Osteoblast (primary cell): Measurements from ENCODE around the gene KLHL6. TPM values are rescaled to one million over a fixed set of nuclear protein-coding genes. Genes with fewer than 3 reads are reported as not detected.

Experiments used
- DNase-seq: peaks from one replicate; pipeline ENCODE4 v3.0.0; 2011; ENCODE audit warnings: low spot score, mixed read lengths; ENCODE audit not compliant: insufficient read length; ENCODE audit errors: missing footprints
- H2AFZ ChIP-seq: 2 replicates; pipeline ENCODE4 v1.6.0; 2011; ENCODE audit warnings: mild to moderate bottlenecking, low read length
- H3K27ac ChIP-seq: 2 replicates; pipeline ENCODE4 v1.5.1; 2011; ENCODE audit warnings: mild to moderate bottlenecking, low read depth, low read length, moderate library complexity
- H3K27me3 ChIP-seq: 2 replicates; pipeline ENCODE4 v1.6.0; 2012; ENCODE audit warnings: mild to moderate bottlenecking, control low read depth, inconsistent platforms, low read length, moderate library complexity; ENCODE audit not compliant: insufficient read depth
- H3K36me3 ChIP-seq: 2 replicates; pipeline ENCODE4 v1.5.1; 2011; ENCODE audit warnings: mild to moderate bottlenecking, low read length, control low read depth, moderate library complexity; ENCODE audit not compliant: insufficient read depth
- H3K4me1 ChIP-seq: 2 replicates; pipeline ENCODE4 v1.5.1; 2011; ENCODE audit warnings: mild to moderate bottlenecking, low read length, control low read depth, moderate library complexity; ENCODE audit not compliant: insufficient read depth
- H3K4me2 ChIP-seq: 2 replicates; pipeline ENCODE4 v1.6.0; 2011; ENCODE audit warnings: mild to moderate bottlenecking, low read length; ENCODE audit not compliant: insufficient read depth
- H3K4me3 ChIP-seq: fragments of 200-600 bp; sonication (generic); 3 replicates; pipeline ENCODE4 v1.5.1; 2012; ENCODE audit warnings: mild to moderate bottlenecking, low read length, inconsistent platforms; ENCODE audit not compliant: insufficient read depth
- H3K79me2 ChIP-seq: 2 replicates; pipeline ENCODE4 v1.6.0; 2012; ENCODE audit warnings: mild to moderate bottlenecking, low read length, control low read depth, inconsistent platforms; ENCODE audit not compliant: insufficient read depth
- H3K9me3 ChIP-seq: 2 replicates; pipeline ENCODE4 v1.5.1; 2011; ENCODE audit warnings: low read depth, low read length, control low read depth
- H4K20me1 ChIP-seq: 2 replicates; pipeline ENCODE4 v1.6.0; 2012; ENCODE audit warnings: mild to moderate bottlenecking, low read length, control low read depth; ENCODE audit not compliant: insufficient read depth
- CTCF ChIP-seq: IDR thresholded peaks from 2 replicates; pipeline ENCODE4 v1.5.1; 2011; ENCODE audit warnings: mild to moderate bottlenecking, low read depth, low read length, moderate library complexity; ENCODE audit errors: extremely low read depth
- total RNA-seq: library from RNA; depleted of rRNA; stranded (reverse); fragments of >200 nt; gene quantifications from 2 replicates; pipeline ENCODE4 v1.2.3, GENCODE V29; 2012

The KLHL6 gene
- total RNA-seq, 1 donor: under 0.01 TPM

- H3K27me3 ChIP-seq: peaks cover 8% of the 10 kb centered on the region
- H4K20me1 ChIP-seq: no peaks in the 10 kb centered on the region
Measured at GRCh38 chr3:183496311-183496710, 59.2 kb downstream of the KLHL6 start.

GRCh38 chr3:183494341-183494740, 61.2 kb downstream of the KLHL6 start:
- no peak for TF ChIP-seq CTCF
- Histone ChIP-seq H3K36me3 (no peaks in the 10 kb centered on the region), H3K27me3 (peaks cover 4% of the 10 kb centered on the region), H4K20me1 (no peaks in the 10 kb centered on the region), H3K4me1 (peaks cover 16% of the 10 kb centered on the region), H3K27ac (no peak overlapping the region), H3K9me3 (no peaks in the 10 kb centered on the region), H3K4me3 (no peak overlapping the region), H3K4me2 (no peak overlapping the region), H2AFZ (no peak overlapping the region), H3K79me2 (no peaks in the 10 kb centered on the region)
- DNase-seq: no peak

More at GRCh38 chr3:183496311-183496710, 59.2 kb downstream of the KLHL6 start:
- DNase-seq: no peak
- no peak for TF ChIP-seq CTCF
- H2AFZ ChIP-seq: no peak overlapping the region
- H3K9me3 ChIP-seq: no peaks in the 10 kb centered on the region
- peaks cover 10% of the 10 kb centered on the region for H3K4me1 ChIP-seq
- no peak overlapping the region for H3K4me3 ChIP-seq
- H3K4me2 ChIP-seq: no peak overlapping the region
- no peaks in the 10 kb centered on the region for H3K36me3 ChIP-seq
- no peak overlapping the region for H3K27ac ChIP-seq
- no peaks in the 10 kb centered on the region for H3K79me2 ChIP-seq

GRCh38 chr3:183493296-183494045, 62.0 kb downstream of the KLHL6 start:
- TF ChIP-seq CTCF: no peak
- no peaks in the 10 kb centered on the region for H3K36me3 ChIP-seq
- no peaks in the 10 kb centered on the region for H4K20me1 ChIP-seq
- no peaks in the 10 kb centered on the region for H3K9me3 ChIP-seq
- no peak overlapping the region for H2AFZ ChIP-seq
- H3K4me3 ChIP-seq: no peak overlapping the region
- H3K4me2 ChIP-seq: no peak overlapping the region
- no peak for DNase-seq
- H3K79me2 ChIP-seq: no peaks in the 10 kb centered on the region
- peaks cover 3% of the 10 kb centered on the region for H3K27me3 ChIP-seq
- peaks cover 19% of the 10 kb centered on the region for H3K4me1 ChIP-seq
- no peak overlapping the region for H3K27ac ChIP-seq

GRCh38 chr3:183492849-183493179, 62.7 kb downstream of the KLHL6 start:
- Histone ChIP-seq H4K20me1 (no peaks in the 10 kb centered on the region), H3K27ac (no peak overlapping the region), H3K36me3 (no peaks in the 10 kb centered on the region), H3K4me2 (no peak overlapping the region), H3K4me1 (peaks cover 19% of the 10 kb centered on the region), H2AFZ (no peak overlapping the region), H3K79me2 (no peaks in the 10 kb centered on the region), H3K9me3 (no peaks in the 10 kb centered on the region), H3K27me3 (no peaks in the 10 kb centered on the region), H3K4me3 (no peak overlapping the region)
- no peak for TF ChIP-seq CTCF
- DNase-seq: no peak
